ENCODE data around the gene ANKS1B.

Gene ANKS1B

DNA sequence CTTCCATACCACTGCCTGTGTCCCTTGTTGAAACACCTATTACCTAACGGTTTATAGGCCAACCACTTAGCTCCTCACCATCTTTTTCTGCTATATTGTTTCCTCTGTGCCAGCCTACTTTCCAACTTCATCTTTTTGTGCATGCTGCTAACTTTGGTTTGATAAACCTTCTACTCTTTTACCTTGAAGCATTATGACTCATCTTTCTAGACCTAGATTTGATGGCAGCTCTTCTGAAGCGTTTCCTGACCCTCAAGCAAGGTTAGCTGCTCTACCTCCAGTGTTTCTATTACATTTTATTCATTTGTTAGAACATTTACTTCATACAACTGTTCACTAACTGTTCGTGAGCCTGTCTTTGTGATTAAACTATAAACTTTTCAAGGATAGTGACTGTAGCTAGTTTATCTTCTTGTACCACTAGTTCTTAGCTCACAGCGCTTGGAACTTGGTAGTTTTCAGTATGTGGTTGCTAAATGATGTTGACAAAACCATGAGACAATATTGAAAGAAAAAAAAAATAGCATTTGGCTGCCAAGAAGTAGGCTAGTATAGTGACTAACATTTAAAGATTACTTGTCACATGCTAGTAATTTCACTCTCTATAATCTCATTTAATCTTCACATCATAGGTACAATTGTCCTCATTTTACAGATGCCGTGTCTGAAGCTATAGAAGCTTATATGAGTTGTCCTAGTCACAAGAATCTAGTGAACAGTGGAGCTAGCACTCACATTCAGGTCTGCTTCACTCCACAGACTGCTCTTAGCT is 1260.2 kb downstream of the ANKS1B start:
- no peak for DNase-seq (ENCODE audit: low read depth, low spot score)
- Histone ChIP-seq H3K4me3 (ENCODE audit: insufficient read length, low read depth) (no peak overlapping the region), H3K9ac (ENCODE audit: insufficient read length, low read depth) (no peak overlapping the region), H3K4me1 (ENCODE audit: insufficient read depth, insufficient read length) (no peaks in the 10 kb centered on the region), H3K27me3 (ENCODE audit: insufficient read depth, insufficient read length) (no peaks in the 10 kb centered on the region), H3K36me3 (ENCODE audit: insufficient read depth, insufficient read length, low read length) (peaks cover 58% of the 10 kb centered on the region), H3K9me3 (ENCODE audit: insufficient read depth, low read length) (no peaks in the 10 kb centered on the region)
- no peak for TF ChIP-seq YY1 (IDR thresholded peaks at IDR 0.05; ENCODE audit: insufficient read depth, insufficient read length)

GRCh38 chr12:98721204-98721702 is 1263.5 kb downstream of the ANKS1B start:
- peaks cover 36% of the 10 kb centered on the region for H3K36me3 ChIP-seq (ENCODE audit: insufficient read depth, insufficient read length, low read length)
- H3K27me3 ChIP-seq (ENCODE audit: insufficient read depth, insufficient read length), result no peaks in the 10 kb centered on the region
- H3K4me1 ChIP-seq (ENCODE audit: insufficient read depth, insufficient read length), result no peaks in the 10 kb centered on the region
- no peak overlapping the region for H3K9ac ChIP-seq (ENCODE audit: insufficient read length, low read depth)
- H3K4me3 ChIP-seq (ENCODE audit: insufficient read length, low read depth), result no peak overlapping the region
- no peak for DNase-seq (ENCODE audit: low read depth, low spot score)
- TF ChIP-seq YY1 (IDR thresholded peaks at IDR 0.05; ENCODE audit: insufficient read depth, insufficient read length) (no peak), ZNF274 (IDR thresholded peaks at IDR 0.05; ENCODE audit: low read depth, low read length) (no peak), SUZ12 (IDR thresholded peaks at IDR 0.05; ENCODE audit: extremely low read depth, insufficient read depth, insufficient read length) (no peak)
- H3K9me3 ChIP-seq (ENCODE audit: insufficient read depth, low read length), result no peaks in the 10 kb centered on the region

GRCh38 chr12:98719515-98720504 is 1264.9 kb downstream of the ANKS1B start:
- H3K27me3 ChIP-seq (ENCODE audit: insufficient read depth, insufficient read length), result no peaks in the 10 kb centered on the region
- H3K9ac ChIP-seq (ENCODE audit: insufficient read length, low read depth), result no peak overlapping the region
- no peak for TF ChIP-seq YY1 (IDR thresholded peaks at IDR 0.05; ENCODE audit: insufficient read depth, insufficient read length)
- H3K4me1 ChIP-seq (ENCODE audit: insufficient read depth, insufficient read length), result no peaks in the 10 kb centered on the region
- no peak overlapping the region for H3K4me3 ChIP-seq (ENCODE audit: insufficient read length, low read depth)
- H3K36me3 ChIP-seq (ENCODE audit: insufficient read depth, insufficient read length, low read length), result peaks cover 32% of the 10 kb centered on the region
- no peak for DNase-seq (ENCODE audit: low read depth, low spot score)
- no peaks in the 10 kb centered on the region for H3K9me3 ChIP-seq (ENCODE audit: insufficient read depth, low read length)

DNA sequence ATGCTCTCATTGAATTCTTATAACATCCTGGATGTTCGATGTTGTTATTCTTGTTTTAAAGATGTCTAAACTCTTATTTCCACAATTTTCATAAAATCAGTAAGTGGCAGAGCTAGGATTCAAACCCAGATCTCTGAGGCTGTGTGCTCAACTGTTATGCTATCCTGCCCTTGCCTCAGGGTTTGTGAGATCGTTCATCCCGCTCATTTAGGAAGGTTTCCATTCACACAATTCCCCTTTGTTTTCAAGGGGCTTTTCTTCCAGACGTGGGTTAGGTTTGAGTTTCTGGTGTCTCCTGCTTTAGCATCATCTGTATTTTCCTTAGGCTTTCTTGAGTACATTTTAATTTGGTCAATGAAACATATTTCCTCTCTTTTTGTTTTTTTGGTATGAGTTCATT is 1270.3 kb downstream of the ANKS1B start:
- Histone ChIP-seq H3K9me3 (ENCODE audit: insufficient read depth, low read length) (no peaks in the 10 kb centered on the region), H3K4me1 (ENCODE audit: insufficient read depth, insufficient read length) (no peaks in the 10 kb centered on the region), H3K4me3 (ENCODE audit: insufficient read length, low read depth) (no peak overlapping the region), H3K27me3 (ENCODE audit: insufficient read depth, insufficient read length) (no peaks in the 10 kb centered on the region), H3K9ac (ENCODE audit: insufficient read length, low read depth) (no peak overlapping the region), H3K36me3 (ENCODE audit: insufficient read depth, insufficient read length, low read length) (peaks cover 33% of the 10 kb centered on the region)
- DNase-seq (ENCODE audit: low read depth, low spot score), result no peak
- TF ChIP-seq YY1 (IDR thresholded peaks at IDR 0.05; ENCODE audit: insufficient read depth, insufficient read length), result no peak
- TF ChIP-seq ZNF274 (IDR thresholded peaks at IDR 0.05; ENCODE audit: low read depth, low read length), result no peak
- TF ChIP-seq SUZ12 (IDR thresholded peaks at IDR 0.05; ENCODE audit: extremely low read depth, insufficient read depth, insufficient read length), result no peak

DNA sequence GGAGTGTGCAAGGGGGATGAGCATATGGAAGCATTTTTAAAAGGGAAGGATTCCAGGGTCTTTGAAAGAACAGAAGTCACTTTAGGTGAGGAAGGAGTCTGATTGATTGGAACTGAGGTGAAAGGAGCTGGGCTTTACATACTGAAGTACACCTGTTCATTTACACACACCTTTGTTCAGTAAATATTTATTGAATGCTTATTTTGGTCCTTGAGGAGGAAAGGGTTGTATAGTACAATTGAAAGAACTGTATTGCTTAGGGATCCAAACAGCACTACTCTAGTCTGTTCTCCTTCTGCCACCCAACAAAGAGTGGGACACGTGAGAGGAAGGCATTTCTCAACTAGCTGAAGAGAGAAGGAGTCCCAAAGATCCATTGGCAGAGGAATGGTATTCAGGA is 1275.7 kb downstream of the ANKS1B start:
- TF ChIP-seq YY1 (IDR thresholded peaks at IDR 0.05; ENCODE audit: insufficient read depth, insufficient read length), result no peak
- TF ChIP-seq SUZ12 (IDR thresholded peaks at IDR 0.05; ENCODE audit: extremely low read depth, insufficient read depth, insufficient read length), result no peak
- no peak for TF ChIP-seq ZNF274 (IDR thresholded peaks at IDR 0.05; ENCODE audit: low read depth, low read length)
- H3K36me3 ChIP-seq (ENCODE audit: insufficient read depth, insufficient read length, low read length), result peaks cover 48% of the 10 kb centered on the region
- no peak overlapping the region for H3K9ac ChIP-seq (ENCODE audit: insufficient read length, low read depth)
- no peak for DNase-seq (ENCODE audit: low read depth, low spot score)
- no peaks in the 10 kb centered on the region for H3K27me3 ChIP-seq (ENCODE audit: insufficient read depth, insufficient read length)
- no peak overlapping the region for H3K4me3 ChIP-seq (ENCODE audit: insufficient read length, low read depth)
- no peaks in the 10 kb centered on the region for H3K4me1 ChIP-seq (ENCODE audit: insufficient read depth, insufficient read length)
- no peaks in the 10 kb centered on the region for H3K9me3 ChIP-seq (ENCODE audit: insufficient read depth, low read length)

GRCh38 chr12:98701166-98701565 is 1283.6 kb downstream of the ANKS1B start:
- Histone ChIP-seq H3K9ac (ENCODE audit: insufficient read length, low read depth) (no peak overlapping the region), H3K36me3 (ENCODE audit: insufficient read depth, insufficient read length, low read length) (peaks cover 13% of the 10 kb centered on the region), H3K4me1 (ENCODE audit: insufficient read depth, insufficient read length) (no peaks in the 10 kb centered on the region), H3K9me3 (ENCODE audit: insufficient read depth, low read length) (no peaks in the 10 kb centered on the region), H3K4me3 (ENCODE audit: insufficient read length, low read depth) (no peak overlapping the region), H3K27me3 (ENCODE audit: insufficient read depth, insufficient read length) (no peaks in the 10 kb centered on the region)
- no peak for DNase-seq (ENCODE audit: low read depth, low spot score)
- TF ChIP-seq SUZ12 (IDR thresholded peaks at IDR 0.05; ENCODE audit: extremely low read depth, insufficient read depth, insufficient read length) (no peak), YY1 (IDR thresholded peaks at IDR 0.05; ENCODE audit: insufficient read depth, insufficient read length) (no peak)

DNA sequence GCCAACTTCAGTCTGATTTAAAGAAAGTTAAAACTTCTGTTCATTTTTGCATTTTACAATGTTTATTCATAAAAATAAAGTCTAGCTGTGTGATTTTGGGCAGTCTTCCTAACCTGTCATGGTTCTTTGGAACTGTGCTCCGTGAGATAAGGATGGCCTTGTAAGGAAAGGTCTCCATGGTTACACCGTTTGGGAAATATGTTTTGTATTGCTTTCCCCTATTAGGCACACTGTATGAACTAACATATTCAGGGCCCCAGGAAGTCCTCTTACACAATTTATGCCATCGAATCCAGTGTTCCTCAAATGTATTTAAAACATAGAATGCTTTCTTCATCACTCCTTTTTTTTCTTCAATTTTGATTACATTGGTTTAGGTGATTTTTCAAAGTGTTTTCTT is 1285.2 kb downstream of the ANKS1B start:
- TF ChIP-seq ZNF274 (IDR thresholded peaks at IDR 0.05; ENCODE audit: low read depth, low read length) (no peak), YY1 (IDR thresholded peaks at IDR 0.05; ENCODE audit: insufficient read depth, insufficient read length) (no peak), SUZ12 (IDR thresholded peaks at IDR 0.05; ENCODE audit: extremely low read depth, insufficient read depth, insufficient read length) (no peak)
- DNase-seq (ENCODE audit: low read depth, low spot score), result no peak
- Histone ChIP-seq H3K27me3 (ENCODE audit: insufficient read depth, insufficient read length) (no peaks in the 10 kb centered on the region), H3K36me3 (ENCODE audit: insufficient read depth, insufficient read length, low read length) (peaks cover 13% of the 10 kb centered on the region), H3K4me1 (ENCODE audit: insufficient read depth, insufficient read length) (no peaks in the 10 kb centered on the region), H3K4me3 (ENCODE audit: insufficient read length, low read depth) (no peak overlapping the region), H3K9me3 (ENCODE audit: insufficient read depth, low read length) (no peaks in the 10 kb centered on the region), H3K9ac (ENCODE audit: insufficient read length, low read depth) (no peak overlapping the region)
